HepG2 (cell line): Measurements from ENCODE around the gene SRC. TPM values are rescaled to one million over a fixed set of nuclear protein-coding genes. Genes with fewer than 3 reads are reported as not detected.

Source experiments
- AKNA ChIP-seq: sonication (generic); formaldehyde crosslinking; IDR thresholded peaks from 2 replicates; pipeline ENCODE4 v1.4.0; 2020; ENCODE audit warnings: missing genetic modification reagents, borderline replicate concordance
- CEBPB ChIP-seq: IDR thresholded peaks from 2 replicates; pipeline ENCODE4 v1.6.1; 2011; ENCODE audit warnings: low read depth, low read length, improper control_type of control experiment, borderline replicate concordance
- CHCHD3 ChIP-seq: sonication (generic); formaldehyde crosslinking; IDR thresholded peaks from 2 replicates; pipeline ENCODE4 v1.8.0; 2022; ENCODE audit warnings: mild to moderate bottlenecking, missing genetic modification reagents, moderate library complexity
- CREB1 ChIP-seq, 2 experiments: fragments of 450-650 bp in 1 of 2; IDR thresholded peaks; 2 replicates each; pipeline ENCODE4 v1.6.1; 2016 to 2017; ENCODE audit warnings: control low read depth in 1 of 2, mild to moderate bottlenecking in 1 of 2, missing compliant biosample characterization in 1 of 2, missing genetic modification characterization in 1 of 2
- E2F2 ChIP-seq: sonication (generic); formaldehyde crosslinking; IDR thresholded peaks from 2 replicates; pipeline ENCODE4 v1.4.0; 2020; ENCODE audit warnings: missing genetic modification reagents, borderline replicate concordance
- KDM5A ChIP-seq: fragments of 200-600 bp; sonication (generic); IDR thresholded peaks from 2 replicates; pipeline ENCODE4 v1.7.0; 2018; ENCODE audit warnings: antibody characterized with exemption, mild to moderate bottlenecking, low read length, borderline replicate concordance
- KLF6 ChIP-seq: IDR thresholded peaks from 2 replicates; pipeline ENCODE4 v1.8.0; 2016; ENCODE audit warnings: missing biosample characterization, missing genetic modification reagents
- NRL ChIP-seq: sonication (generic); formaldehyde crosslinking; IDR thresholded peaks from 2 replicates; pipeline ENCODE4 v1.5.0; 2020; ENCODE audit warnings: missing genetic modification reagents, mild to moderate bottlenecking, moderate library complexity, borderline replicate concordance
- PAWR ChIP-seq: sonication (generic); formaldehyde crosslinking; IDR thresholded peaks from 2 replicates; pipeline ENCODE4 v1.4.0; 2020; ENCODE audit warnings: missing genetic modification reagents, mild to moderate bottlenecking, borderline replicate concordance
- RARA ChIP-seq: IDR thresholded peaks from 2 replicates; pipeline ENCODE4 v1.6.1; 2016; ENCODE audit warnings: missing genetic modification reagents, missing compliant biosample characterization
- SMAD9 ChIP-seq: sonication (generic); formaldehyde crosslinking; IDR thresholded peaks from 2 replicates; pipeline ENCODE4 v1.5.1; 2020; ENCODE audit warnings: mild to moderate bottlenecking, missing genetic modification reagents
- SP2 ChIP-seq: sonication (generic); formaldehyde crosslinking; IDR thresholded peaks from 2 replicates; pipeline ENCODE4 v1.5.1; 2020; ENCODE audit warnings: mild to moderate bottlenecking, missing genetic modification reagents
- TFDP2 ChIP-seq: sonication (generic); formaldehyde crosslinking; IDR thresholded peaks from 2 replicates; pipeline ENCODE4 v1.4.0; 2020; ENCODE audit warnings: missing genetic modification reagents
- TFE3 ChIP-seq: IDR thresholded peaks from 2 replicates; pipeline ENCODE4 v1.6.1; 2016
- ZFY ChIP-seq: sonication (generic); formaldehyde crosslinking; IDR thresholded peaks from 2 replicates; pipeline ENCODE4 v1.4.0; 2020; ENCODE audit warnings: missing genetic modification reagents
- ZKSCAN8 ChIP-seq: IDR thresholded peaks from 2 replicates; pipeline ENCODE4 v1.6.1; 2016; ENCODE audit warnings: borderline replicate concordance, missing genetic modification reagents, missing compliant biosample characterization
- ZNF10 ChIP-seq: sonication (generic); formaldehyde crosslinking; IDR thresholded peaks from 2 replicates; pipeline ENCODE4 v1.4.0; 2020; ENCODE audit warnings: mild to moderate bottlenecking, low read depth, missing genetic modification reagents, borderline replicate concordance
- ZNF501 ChIP-seq: sonication (generic); formaldehyde crosslinking; IDR thresholded peaks from 2 replicates; pipeline ENCODE4 v1.5.1; 2020; ENCODE audit warnings: mild to moderate bottlenecking, moderate library complexity, missing genetic modification reagents
- ZNF558 ChIP-seq: sonication (generic); formaldehyde crosslinking; IDR thresholded peaks from 2 replicates; pipeline ENCODE4 v1.9.0; 2022; ENCODE audit warnings: mild to moderate bottlenecking, missing genetic modification reagents, borderline replicate concordance
- ZNF713 ChIP-seq: sonication (generic); formaldehyde crosslinking; IDR thresholded peaks from 2 replicates; pipeline ENCODE4 v1.4.0; 2020; ENCODE audit warnings: mild to moderate bottlenecking, missing genetic modification reagents
- polyA plus RNA-seq, 8 experiments: library from polyadenylated mRNA; depleted of rRNA in 3 of 8; stranded (reverse) in 7 of 8; unstranded in 1 of 8; fragments of >200 nt; fragmentation: Illumina TruSeq in 4 of 8; extraction: Trizol in 4 of 8; gene quantifications; 2 replicates each; pipeline versions ENCODE4 v1.2.1 to v1.2.3, GENCODE V29; 2011 to 2016; ENCODE audit warnings: low read depth in 4 of 8, missing spikeins in 1 of 8, mixed read lengths in 1 of 8; ENCODE audit not compliant: insufficient read depth in 1 of 8
- total RNA-seq, 5 experiments: library from RNA; depleted of rRNA; stranded (reverse); fragments of >200 nt; fragmentation: Illumina TruSeq; extraction: Trizol; gene quantifications; 2 replicates each; pipeline ENCODE4 v1.2.3, GENCODE V29; 2016; ENCODE audit warnings: low read depth in 1 of 5

SRC gene
- total and polyA plus RNA-seq, 2 of the 13 experiments (the other 11 are each of a cell fraction or from before 2014, with no cell fraction given), result 54.7 to 192 TPM

- no peak for TF ChIP-seq SP2 (CRISPR knock-in tag)
- no peak for TF ChIP-seq E2F2
- 0 out of 2 replicates have a peak, but pooled peaks have one; percentile 5 for TF ChIP-seq ZFY (CRISPR knock-in tag)
- TF ChIP-seq CREB1 (IDR thresholded peaks at IDR 0.05), result no peak
- no peak for TF ChIP-seq CREB1 (CRISPR knock-in tag; IDR thresholded peaks at IDR 0.05)
- peak; percentile 35; the same call in 1 of the 2 replicates for TF ChIP-seq NRL
- TF ChIP-seq KDM5A, result no peak
- no peak for TF ChIP-seq PAWR (CRISPR knock-in tag)
- TF ChIP-seq KLF6 (CRISPR knock-in tag), result peak; percentile 13; the same call in 1 of the 2 replicates
- TF ChIP-seq AKNA (CRISPR knock-in tag), result no peak
- no peak for TF ChIP-seq TFE3 (CRISPR knock-in tag)
- TF ChIP-seq ZKSCAN8, result no peak
- TF ChIP-seq TFDP2 (CRISPR knock-in tag), result no peak
- TF ChIP-seq SMAD9, result no peak
- no peak for TF ChIP-seq CEBPB
- no peak for TF ChIP-seq ZNF558 (CRISPR knock-in tag)
- TF ChIP-seq RARA, result peak; percentile 43; the same call in 1 of the 2 replicates
- TF ChIP-seq ZNF10 (CRISPR knock-in tag), result no peak
- TF ChIP-seq CHCHD3 (CRISPR knock-in tag), result 0 out of 2 replicates have a peak, but pooled peaks have one; percentile 56
- 0 out of 2 replicates have a peak, but pooled peaks have one; percentile 40 for TF ChIP-seq ZNF501 (CRISPR knock-in tag)
- TF ChIP-seq ZNF713, result peak; percentile 83; the same call in 1 of the 2 replicates
These were observed 17.6 kb upstream of the SRC start (continued) for GRCh38 chr20:37328149-37328945.
